Measurements from ENCODE around the gene NPHP1. TPM values are rescaled to one million over a fixed set of nuclear protein-coding genes. Genes with fewer than 3 reads are reported as not detected.
"Not testable (repeated sequence)": the region's sequence is repeated elsewhere in the genome, so short reads cannot be mapped to it uniquely, and the experiment has no call there.

NPHP1 gene
- total RNA-seq, 2 experiments from 2014 or later, result 1.3 to 1.4 TPM

DNA sequence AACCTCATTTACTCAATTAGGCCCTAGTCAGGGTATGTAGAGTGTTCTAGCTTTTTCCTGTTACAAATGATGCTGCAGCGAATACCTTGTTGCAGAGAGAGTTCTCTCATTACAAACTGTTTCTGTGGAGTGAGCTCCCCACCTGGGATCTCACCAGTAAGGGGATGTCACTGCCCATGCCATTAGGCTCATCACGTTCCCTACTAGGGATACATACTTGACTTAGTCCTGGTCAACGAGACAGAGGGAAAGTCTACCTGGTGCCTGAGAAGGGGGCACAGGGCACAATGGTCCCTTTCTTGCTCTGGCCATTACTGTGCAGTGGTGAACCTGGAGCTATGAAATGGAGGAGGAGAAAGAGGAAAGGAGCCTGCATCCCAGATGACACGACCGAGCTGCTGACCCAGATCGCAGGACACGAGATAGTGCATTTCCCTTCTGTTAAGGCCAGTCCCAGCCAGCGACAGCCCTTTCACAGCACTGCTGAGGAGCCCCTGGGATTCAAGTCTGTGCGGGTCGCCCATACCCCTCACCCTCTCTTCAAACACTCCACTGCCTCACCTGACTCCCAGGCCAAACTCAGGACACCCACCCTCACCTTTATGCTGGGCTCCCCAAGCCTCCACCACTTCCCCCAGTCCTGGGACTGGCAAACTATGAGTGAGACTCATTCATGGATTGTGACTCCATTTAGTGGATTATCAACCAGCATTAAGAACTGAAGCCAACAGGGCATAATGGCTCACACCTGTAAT is 105.2 kb downstream of the NPHP1 start:
- Mint-ChIP-seq H3K9me3 (no peaks in the 10 kb centered on the region), H3K4me1 (ENCODE audit: low read depth) (peaks cover 3% of the 10 kb centered on the region), H3K36me3 (ENCODE audit: low read depth) (no peaks in the 10 kb centered on the region), H3K4me3 (no peak overlapping the region), H3K27ac (no peak overlapping the region), H3K27me3 (peaks cover 7% of the 10 kb centered on the region)
- intact Hi-C loops (cut with micrococcal nuclease), result no loop called here
- TF ChIP-seq, protein P1, sequence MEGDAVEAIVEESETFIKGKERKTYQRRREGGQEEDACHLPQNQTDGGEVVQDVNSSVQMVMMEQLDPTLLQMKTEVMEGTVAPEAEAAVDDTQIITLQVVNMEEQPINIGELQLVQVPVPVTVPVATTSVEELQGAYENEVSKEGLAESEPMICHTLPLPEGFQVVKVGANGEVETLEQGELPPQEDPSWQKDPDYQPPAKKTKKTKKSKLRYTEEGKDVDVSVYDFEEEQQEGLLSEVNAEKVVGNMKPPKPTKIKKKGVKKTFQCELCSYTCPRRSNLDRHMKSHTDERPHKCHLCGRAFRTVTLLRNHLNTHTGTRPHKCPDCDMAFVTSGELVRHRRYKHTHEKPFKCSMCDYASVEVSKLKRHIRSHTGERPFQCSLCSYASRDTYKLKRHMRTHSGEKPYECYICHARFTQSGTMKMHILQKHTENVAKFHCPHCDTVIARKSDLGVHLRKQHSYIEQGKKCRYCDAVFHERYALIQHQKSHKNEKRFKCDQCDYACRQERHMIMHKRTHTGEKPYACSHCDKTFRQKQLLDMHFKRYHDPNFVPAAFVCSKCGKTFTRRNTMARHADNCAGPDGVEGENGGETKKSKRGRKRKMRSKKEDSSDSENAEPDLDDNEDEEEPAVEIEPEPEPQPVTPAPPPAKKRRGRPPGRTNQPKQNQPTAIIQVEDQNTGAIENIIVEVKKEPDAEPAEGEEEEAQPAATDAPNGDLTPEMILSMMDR (IDR thresholded peaks at IDR 0.05), result no peak
- POLR2A ChIA-PET, result no interaction called here
- ATAC-seq, result no peak
- no peak for DNase-seq
- CTCF ChIA-PET, result no interaction called here

- Mint-ChIP-seq H3K36me3 (ENCODE audit: low read depth) (no peaks in the 10 kb centered on the region), H3K4me3 (no peak overlapping the region), H3K4me1 (ENCODE audit: low read depth) (peaks cover 3% of the 10 kb centered on the region), H3K9me3 (no peaks in the 10 kb centered on the region), H3K27ac (no peak overlapping the region), H3K27me3 (peaks cover 2% of the 10 kb centered on the region)
- ATAC-seq, result no peak
- TF ChIP-seq, protein P1 (IDR thresholded peaks at IDR 0.05), result no peak
- CTCF ChIA-PET, result no interaction called here
- intact Hi-C loops (cut with micrococcal nuclease), result no loop called here
- DNase-seq, result no peak
- POLR2A ChIA-PET, result no interaction called here
Observed at GRCh38 chr2:110099038-110099425, 105.8 kb downstream of the NPHP1 start.

GRCh38 chr2:110097506-110098220 is 107.2 kb downstream of the NPHP1 start:
- intact Hi-C loops (cut with micrococcal nuclease), result no loop called here
- DNase-seq, result no peak
- CTCF ChIA-PET, result no interaction called here
- H3K27me3 Mint-ChIP-seq, result peaks cover 1% of the 10 kb centered on the region
- no peaks in the 10 kb centered on the region for H3K9me3 Mint-ChIP-seq
- H3K4me3 Mint-ChIP-seq, result no peak overlapping the region
- H3K4me1 Mint-ChIP-seq (ENCODE audit: low read depth), result peaks cover 3% of the 10 kb centered on the region
- TF ChIP-seq, protein P1 (IDR thresholded peaks at IDR 0.05), result no peak
- no peak overlapping the region for H3K27ac Mint-ChIP-seq
- no peak for ATAC-seq
- POLR2A ChIA-PET, result no interaction called here
- no peaks in the 10 kb centered on the region for H3K36me3 Mint-ChIP-seq (ENCODE audit: low read depth)

DNA sequence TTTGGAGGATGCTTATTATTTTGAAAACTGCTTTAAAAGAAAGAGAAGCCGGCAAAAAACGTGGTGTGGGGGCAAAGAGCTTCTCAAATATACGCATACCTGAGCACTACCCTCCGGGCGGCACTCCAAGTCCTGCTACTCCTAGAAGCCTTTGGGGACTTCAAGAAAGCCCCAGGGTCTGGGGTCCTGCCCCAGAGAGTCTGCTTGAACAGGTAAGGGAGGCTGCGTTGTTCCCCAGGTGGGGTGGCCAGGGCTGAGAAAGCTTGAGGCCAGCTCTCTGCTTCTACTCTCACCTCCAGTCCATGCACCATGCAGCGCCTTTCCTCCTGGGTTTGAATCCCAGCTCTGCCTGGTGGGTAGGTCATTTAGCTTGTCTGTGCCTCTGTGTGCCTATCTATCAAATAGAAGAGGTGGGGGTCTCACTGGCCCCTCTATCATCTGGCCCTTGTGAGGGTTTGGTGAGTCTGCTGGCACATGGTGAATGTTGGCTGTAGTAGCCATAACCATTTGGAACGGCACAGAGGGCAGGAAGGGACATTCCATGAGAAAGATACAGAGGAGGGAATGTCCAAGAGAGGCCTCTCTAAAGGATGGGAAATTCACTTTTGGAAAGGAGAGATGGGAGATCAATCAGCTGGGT is 108.7 kb downstream of the NPHP1 start:
- DNase-seq (no peak), ATAC-seq (no peak)
- peaks cover 1% of the 10 kb centered on the region for H3K27me3 Mint-ChIP-seq
- TF ChIP-seq, protein P1 (IDR thresholded peaks at IDR 0.05), result no peak
- no peaks in the 10 kb centered on the region for H3K9me3 Mint-ChIP-seq
- H3K4me3 Mint-ChIP-seq, result no peak overlapping the region
- ChIA-PET POLR2A (no interaction called here), CTCF (interaction anchor here (1.9 kb wide), 1 partner anchor 61 kb away, joined by 7 read pairs; no protein-coding TSS in a partner anchor)
- H3K36me3 Mint-ChIP-seq (ENCODE audit: low read depth), result no peaks in the 10 kb centered on the region
- no peak overlapping the region for H3K27ac Mint-ChIP-seq
- H3K4me1 Mint-ChIP-seq (ENCODE audit: low read depth), result no peaks in the 10 kb centered on the region
- intact Hi-C loops (cut with micrococcal nuclease), result no loop called here

GRCh38 chr2:110094884-110095534 is 109.8 kb downstream of the NPHP1 start:
- H3K27ac Mint-ChIP-seq; DNase-seq; H3K27me3 Mint-ChIP-seq; H3K36me3 Mint-ChIP-seq (ENCODE audit: low read depth); H3K4me1 Mint-ChIP-seq (ENCODE audit: low read depth); H3K4me3 Mint-ChIP-seq; ATAC-seq; H3K9me3 Mint-ChIP-seq; intact Hi-C loops (cut with micrococcal nuclease); POLR2A ChIA-PET: not testable (repeated sequence)
- CTCF ChIA-PET, result interaction anchor here (1.9 kb wide), 1 partner anchor 62 kb away, joined by 7 read pairs; no protein-coding TSS in a partner anchor

DNA sequence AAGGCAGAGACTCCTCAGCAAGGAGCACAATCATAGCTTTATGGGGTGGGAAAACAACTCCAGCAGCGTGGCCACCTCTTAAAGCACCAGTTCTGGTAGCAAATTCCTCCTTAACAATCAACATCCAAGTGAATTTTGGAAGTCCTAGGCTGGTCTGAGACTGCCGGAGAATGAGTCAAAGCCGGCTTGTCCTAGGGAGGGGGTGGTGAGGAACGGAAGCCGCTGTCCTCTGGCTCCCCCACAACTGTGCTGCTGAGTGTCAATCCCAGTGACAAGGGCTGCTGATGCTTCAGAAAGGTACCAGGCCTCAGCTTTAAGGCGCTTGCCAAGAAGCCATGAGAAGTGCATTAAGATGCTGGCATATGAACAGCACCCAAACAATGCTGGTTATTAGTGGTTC is 110.9 kb downstream of the NPHP1 start:
- CTCF ChIA-PET, H3K27me3 Mint-ChIP-seq: not testable (repeated sequence)

GRCh38 chr2:110090164-110090563 is 114.6 kb downstream of the NPHP1 start:
- H3K27ac Mint-ChIP-seq; H3K9me3 Mint-ChIP-seq; H3K36me3 Mint-ChIP-seq (ENCODE audit: low read depth); ATAC-seq; DNase-seq; H3K4me3 Mint-ChIP-seq; CTCF ChIA-PET; H3K27me3 Mint-ChIP-seq; intact Hi-C loops (cut with micrococcal nuclease); POLR2A ChIA-PET; H3K4me1 Mint-ChIP-seq (ENCODE audit: low read depth): not testable (repeated sequence)

More for the DNA sequence above, 110.9 kb downstream of the NPHP1 start:
- H3K27ac Mint-ChIP-seq; POLR2A ChIA-PET; H3K9me3 Mint-ChIP-seq; ATAC-seq; DNase-seq; H3K4me3 Mint-ChIP-seq; H3K36me3 Mint-ChIP-seq (ENCODE audit: low read depth); H3K4me1 Mint-ChIP-seq (ENCODE audit: low read depth); intact Hi-C loops (cut with micrococcal nuclease): not testable (repeated sequence)

DNA sequence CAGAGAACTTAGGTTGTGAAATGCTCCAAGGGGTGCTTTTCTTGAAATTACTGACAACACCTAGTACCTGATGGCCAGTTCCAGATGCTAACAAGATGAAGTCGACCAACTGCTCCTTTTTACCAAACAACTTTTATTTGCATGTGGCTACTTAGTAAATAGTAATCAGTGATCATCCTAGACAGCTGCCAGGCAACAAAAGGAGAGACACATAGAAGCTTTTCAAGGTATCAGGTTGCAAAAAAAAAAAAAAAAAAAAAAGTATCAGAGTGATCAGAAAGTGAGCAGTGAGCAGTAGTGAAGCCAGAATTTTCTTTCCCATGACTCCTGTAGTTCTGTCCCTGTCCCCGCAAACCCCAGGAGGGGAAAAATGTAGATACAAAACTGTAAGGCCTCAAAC is 121.1 kb downstream of the NPHP1 start:
- intact Hi-C loops (cut with micrococcal nuclease); H3K36me3 Mint-ChIP-seq (ENCODE audit: low read depth); H3K27ac Mint-ChIP-seq; H3K27me3 Mint-ChIP-seq; H3K4me1 Mint-ChIP-seq (ENCODE audit: low read depth); H3K9me3 Mint-ChIP-seq; DNase-seq; H3K4me3 Mint-ChIP-seq; ATAC-seq; POLR2A ChIA-PET; CTCF ChIA-PET: not testable (repeated sequence)

Measured in activated CD8-positive, alpha-beta T cell treated with anti-CD3 and anti-CD28 coated beads for 36 hours (primary cell).